Subcutaneous adipose tissue (tissue), 4 donors: ENCODE measurements around the gene SAA4. TPM values are rescaled to one million over a fixed set of nuclear protein-coding genes. Genes with fewer than 3 reads are reported as not detected.

Experiments used
- total RNA-seq, 4 donors: library from RNA; depleted of rRNA; stranded (reverse); fragments of >200 nt; gene quantifications; one replicate each; pipeline ENCODE4 v1.1.0, GENCODE V29; 2016
- TF ChIP-seq, protein P1 (sequence below): fragments of 450-650 bp; IDR thresholded peaks from one replicate; pipeline ENCODE4 v1.5.1; 2016; ENCODE audit warnings: low read depth, mild to moderate bottlenecking, control low read depth, antibody characterized with exemption, moderate library complexity

The SAA4 gene
- total RNA-seq, 4 donors from 2014 or later: 2.6 to 5.1 TPM; not detected in 2

DNA sequence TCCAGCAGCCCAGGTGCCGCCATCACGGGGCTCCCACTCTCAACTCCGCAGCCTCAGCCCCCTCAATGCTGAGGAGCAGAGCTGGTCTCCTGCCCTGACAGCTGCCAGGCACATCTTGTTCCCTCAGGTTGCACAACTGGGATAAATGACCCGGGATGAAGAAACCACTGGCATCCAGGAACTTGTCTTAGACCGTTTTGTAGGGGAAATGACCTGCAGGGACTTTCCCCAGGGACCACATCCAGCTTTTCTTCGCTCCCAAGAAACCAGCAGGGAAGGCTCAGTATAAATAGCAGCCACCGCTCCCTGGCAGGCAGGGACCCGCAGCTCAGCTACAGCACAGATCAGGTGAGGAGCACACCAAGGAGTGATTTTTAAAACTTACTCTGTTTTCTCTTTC lies 29.3 kb upstream of the SAA4 start, which contains the start of gene SAA1:
SAA1 (plus strand) TSS at position 316 of the 400 bp plus-strand sequence. CDS start 624 bp downstream, outside the sequence.
- TF ChIP-seq, protein P1, sequence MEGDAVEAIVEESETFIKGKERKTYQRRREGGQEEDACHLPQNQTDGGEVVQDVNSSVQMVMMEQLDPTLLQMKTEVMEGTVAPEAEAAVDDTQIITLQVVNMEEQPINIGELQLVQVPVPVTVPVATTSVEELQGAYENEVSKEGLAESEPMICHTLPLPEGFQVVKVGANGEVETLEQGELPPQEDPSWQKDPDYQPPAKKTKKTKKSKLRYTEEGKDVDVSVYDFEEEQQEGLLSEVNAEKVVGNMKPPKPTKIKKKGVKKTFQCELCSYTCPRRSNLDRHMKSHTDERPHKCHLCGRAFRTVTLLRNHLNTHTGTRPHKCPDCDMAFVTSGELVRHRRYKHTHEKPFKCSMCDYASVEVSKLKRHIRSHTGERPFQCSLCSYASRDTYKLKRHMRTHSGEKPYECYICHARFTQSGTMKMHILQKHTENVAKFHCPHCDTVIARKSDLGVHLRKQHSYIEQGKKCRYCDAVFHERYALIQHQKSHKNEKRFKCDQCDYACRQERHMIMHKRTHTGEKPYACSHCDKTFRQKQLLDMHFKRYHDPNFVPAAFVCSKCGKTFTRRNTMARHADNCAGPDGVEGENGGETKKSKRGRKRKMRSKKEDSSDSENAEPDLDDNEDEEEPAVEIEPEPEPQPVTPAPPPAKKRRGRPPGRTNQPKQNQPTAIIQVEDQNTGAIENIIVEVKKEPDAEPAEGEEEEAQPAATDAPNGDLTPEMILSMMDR: no peak

DNA sequence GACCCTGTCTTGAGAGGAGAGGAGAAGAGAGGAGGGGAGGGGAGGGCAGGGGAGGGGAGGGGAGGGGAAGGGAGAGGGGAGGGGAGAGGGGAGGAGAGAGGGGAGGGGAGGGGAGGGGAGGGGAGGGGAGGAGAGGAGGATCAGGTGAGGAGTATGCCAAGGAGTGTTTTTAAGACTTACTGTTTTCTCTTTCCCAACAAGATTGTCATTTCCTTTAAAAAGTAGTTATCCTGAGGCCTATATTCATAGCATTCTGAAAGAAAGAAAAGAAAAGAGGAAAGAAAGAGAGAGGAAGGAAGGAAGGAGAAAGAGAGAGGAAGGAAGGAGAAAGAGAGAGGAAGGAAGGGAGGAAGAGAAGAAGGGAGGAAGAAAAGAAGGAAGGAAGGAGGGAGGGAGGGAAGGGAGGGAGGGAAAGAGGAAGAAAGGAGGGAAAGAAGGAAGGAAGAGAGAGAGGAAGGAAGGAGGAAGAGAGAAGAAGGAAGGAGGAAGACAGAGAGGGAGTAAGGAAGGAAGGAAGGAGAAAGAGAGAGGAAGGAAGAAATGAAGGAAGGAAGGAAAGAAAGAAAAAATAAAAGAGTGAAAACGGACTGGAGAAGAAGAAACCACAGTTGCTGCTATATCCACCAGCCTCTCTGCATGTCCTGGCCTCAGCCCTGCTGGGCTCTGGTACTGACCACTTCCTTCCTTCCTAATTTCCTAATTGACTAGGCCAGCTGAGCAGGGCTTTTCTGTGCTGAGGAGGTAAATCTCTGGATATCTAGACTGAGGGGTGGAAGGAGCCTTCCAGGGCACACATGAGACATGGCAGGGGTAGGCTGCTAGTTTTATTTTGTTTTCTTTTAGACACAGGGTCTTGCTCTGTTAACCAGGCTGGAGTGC lies 28.3 kb upstream of the SAA4 start:
- TF ChIP-seq, protein P1: no peak

DNA sequence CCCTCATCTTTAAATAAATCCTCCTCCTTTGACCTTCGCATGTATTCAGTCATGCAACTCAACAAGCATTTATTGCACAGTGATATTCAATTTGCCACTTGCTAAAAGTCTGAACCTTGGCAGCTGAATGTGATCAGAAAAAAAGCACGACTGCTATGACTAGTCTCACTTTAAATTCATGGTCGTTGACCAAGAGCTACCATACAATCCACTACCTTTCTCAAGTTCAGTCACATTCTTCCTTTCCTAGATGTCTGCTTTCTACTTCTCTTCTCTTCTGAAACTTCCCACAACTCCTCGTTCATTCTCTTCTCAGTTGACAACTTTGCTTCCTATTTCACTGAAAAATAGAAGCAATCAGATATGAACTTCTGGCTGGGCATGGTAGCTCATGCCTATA lies 27.4 kb upstream of the SAA4 start:
- TF ChIP-seq, protein P1: no peak

DNA sequence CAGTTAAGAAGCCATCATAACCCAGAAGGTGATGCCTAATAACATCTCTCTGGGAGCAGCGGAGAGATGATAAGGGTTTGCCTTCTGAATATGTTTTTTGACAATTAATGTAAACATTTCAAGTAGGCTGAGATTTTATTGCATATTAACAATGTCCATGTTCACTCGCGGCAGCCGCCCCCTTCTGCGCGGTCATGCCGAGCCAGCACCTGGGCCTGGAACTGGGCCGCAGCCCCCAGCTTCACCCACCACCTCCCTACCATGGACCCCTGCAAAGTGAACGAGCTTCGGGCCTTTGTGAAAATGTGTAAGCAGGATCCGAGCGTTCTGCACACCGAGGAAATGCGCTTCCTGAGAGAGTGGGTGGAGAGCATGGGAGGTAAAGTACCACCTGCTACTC lies 25.1 kb upstream of the SAA4 start:
- TF ChIP-seq, protein P1: no peak

DNA sequence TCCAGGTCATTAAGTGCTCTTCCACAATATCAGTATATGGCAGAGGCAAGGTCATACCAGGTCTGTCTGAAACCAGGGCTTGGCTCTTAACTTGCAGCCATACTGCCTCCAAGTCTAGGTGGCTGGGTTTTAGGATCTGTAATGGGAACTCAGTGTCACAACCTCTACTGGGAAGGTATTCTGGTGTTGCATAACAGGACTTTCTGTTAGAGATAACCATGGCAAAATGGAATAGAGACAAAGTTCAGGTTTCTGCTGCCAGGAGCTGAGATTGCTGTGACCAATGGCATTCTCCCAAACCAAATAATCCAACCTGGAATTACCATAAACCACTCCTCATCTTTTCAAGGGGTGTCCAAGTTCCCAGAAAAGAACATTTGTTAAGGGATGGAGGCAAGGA lies 22.7 kb upstream of the SAA4 start:
- TF ChIP-seq, protein P1: no peak

DNA sequence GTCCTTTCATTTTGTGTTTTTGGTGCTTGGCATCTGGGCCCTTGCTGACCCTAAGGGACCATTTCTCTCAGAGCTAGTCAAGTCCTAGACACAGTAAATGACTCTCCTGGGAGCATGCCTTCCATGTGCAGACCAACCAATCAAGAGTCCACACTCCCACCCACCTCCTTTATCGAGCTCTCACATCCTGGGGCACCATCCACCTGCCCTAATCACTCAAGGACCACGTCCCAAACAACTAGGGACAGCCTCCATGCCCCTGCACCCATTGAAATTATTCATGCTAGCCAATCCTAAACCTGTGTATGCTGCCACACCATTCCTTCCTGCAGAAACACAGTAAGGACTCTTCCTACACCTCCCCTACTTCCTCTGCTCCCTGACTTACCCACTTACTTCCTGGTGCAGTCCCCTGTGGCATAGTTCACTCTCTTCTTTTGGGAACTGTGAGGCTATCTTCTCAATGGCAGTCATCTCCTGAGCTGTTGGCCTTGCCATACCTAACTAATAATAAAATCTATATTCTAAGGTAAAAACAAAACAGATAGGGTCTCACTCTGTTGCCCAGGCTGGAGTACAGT lies 18.3 kb upstream of the SAA4 start:
- TF ChIP-seq, protein P1: no peak

DNA sequence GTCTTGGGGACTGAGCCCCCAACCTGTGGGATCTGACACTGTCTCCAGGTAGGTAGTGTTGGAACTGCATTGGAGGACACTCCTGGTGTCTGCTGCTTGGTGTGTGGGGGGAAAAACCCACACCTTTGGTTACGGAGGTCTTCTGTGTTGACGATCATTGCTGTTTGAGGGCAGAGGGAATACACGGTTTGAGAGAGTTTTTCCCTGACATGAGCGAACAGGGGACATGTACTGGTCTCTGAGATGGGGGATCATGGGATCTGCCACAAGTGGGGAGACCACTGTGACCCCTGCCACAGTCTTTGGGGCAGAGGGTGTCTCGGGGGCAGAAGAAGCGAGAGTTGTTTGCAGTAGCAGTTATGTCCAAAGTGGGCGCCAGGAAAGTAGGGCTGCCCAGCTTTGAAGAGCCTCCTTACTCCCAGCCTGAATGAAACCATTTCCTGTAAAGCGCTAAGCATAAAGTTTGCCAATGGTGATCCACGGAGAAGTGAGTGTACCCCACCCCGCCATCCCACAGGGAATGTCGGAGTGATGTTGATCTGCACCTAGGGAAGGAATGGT lies 17.3 kb upstream of the SAA4 start:
- TF ChIP-seq, protein P1: no peak
